Daoy (cell line): ENCODE data around the gene MRPL27. TPM values are rescaled to one million over a fixed set of nuclear protein-coding genes. Genes with fewer than 3 reads are reported as not detected.
A peak's percentile ranks its signal among the peaks of the same experiment; 100 is the strongest.
"Not testable (repeated sequence)": the region's sequence is repeated elsewhere in the genome, so short reads cannot be mapped to it uniquely, and the experiment has no call there.

Experiments
- DNase-seq: peaks from one replicate; pipeline ENCODE4 v3.0.0-alpha.2; 2015; ENCODE audit warnings: low read depth
- total RNA-seq: library from RNA; depleted of rRNA; stranded (reverse); fragments of >200 nt; shearing (Covaris generic); gene quantifications from 2 replicates; pipeline ENCODE4 v1.2.3, GENCODE V29; 2014; rRNA removed

Gene MRPL27
- 81.0 and 97.9 TPM in 2 replicates for total RNA-seq

DNA sequence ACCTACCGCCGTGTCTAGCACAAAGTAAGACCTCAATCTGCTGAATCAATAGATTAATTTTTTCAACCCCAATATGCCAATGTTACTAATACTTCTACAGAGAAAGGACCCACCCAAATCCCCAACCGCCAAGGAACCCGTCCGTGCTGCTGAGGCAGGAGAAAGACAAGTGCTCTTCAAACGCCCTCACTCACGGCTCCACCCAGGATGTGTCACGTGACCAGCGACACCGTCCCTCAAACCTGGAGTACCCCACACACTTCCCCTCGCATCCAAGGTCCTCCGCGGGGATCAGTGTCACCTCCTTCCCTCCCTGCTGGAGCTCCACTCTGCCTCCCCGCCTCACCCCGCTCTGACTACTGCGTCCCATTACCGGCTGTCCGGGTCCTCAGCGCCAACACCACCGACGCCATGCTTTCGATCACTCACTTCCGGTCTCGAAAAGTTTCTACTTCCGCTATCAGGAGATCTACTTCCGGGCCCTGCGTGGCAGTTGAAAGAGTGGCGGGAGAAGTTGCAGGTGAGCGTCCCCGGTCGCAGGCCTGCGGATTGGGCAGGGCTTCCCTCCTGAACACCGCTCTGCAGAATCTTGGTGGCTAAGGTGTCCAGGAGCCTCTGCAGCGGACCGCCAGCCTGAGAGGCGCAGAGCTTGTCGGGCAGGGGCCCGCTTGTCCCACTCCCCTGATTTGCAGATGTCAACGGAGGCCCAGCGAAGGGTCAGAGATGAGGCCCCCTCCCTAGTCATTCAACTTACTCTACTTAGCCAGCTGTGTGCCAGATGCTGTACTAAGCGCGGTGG is at the start of gene MRPL27, which contains the start of gene EME1:
Gene MRPL27, minus strand, starts transcription at position 427 of the 799 bp plus-strand sequence. Its CDS starts 14 bp downstream, at position 413.
Gene EME1, plus strand, starts transcription at position 472 of the 799 bp plus-strand sequence. CDS start 1,980 bp downstream, outside the sequence.
- DNase-seq = peak; percentile 85

DNA sequence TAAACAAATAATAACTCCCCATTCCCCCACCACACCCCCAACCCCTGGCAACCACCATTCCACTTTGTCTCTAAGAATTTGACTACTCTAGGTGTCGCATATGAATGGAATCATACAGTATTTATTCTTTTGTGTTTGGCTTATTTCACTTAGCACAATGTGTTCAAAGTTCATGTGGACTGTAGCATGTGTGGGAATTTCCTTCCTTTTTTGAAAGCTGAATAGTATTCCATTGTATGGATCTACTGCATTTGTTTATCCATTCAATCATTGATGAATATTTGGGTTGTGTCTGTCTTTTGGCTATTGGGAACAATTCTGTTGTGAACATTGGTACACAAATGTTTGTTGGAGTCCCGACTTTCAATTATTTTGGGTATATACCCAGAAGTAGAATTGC is 49.8 kb upstream of the MRPL27 start:
- DNase-seq = no peak

DNA sequence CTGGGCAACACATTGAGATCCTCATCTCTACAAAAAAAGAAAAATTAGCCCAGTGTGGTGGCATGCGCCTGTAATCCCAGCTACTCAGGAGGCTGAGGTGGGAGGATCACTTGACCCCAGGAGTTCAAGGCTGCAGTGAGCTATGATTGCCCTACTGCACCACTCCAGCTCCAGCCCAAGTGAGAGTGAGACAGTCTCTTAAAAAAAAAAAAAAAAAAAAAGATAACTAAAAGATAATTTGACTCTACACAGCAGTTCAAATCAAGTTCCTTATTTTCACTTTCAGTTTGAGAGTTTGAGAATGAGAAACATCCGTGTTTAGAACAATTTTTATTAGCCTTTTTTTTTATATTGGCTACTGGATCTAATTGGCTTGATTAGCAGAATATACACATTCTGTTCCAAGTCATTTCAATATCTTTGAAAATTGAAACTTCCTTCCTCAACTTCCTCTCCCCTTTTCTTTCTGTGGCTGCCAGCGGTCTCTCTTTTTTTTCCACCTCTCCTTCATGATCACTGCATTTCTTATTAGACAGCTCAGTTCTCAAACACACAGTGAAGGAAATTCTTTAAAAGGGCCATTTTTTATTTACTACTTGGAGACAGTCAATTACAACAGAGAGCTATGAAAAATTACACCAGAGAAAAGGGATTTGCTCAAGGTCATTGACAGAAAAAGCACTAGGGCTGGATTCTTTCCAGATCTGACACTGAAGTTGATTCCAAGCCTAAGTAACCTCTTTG is 48.5 kb upstream of the MRPL27 start:
- DNase-seq = no peak

DNA sequence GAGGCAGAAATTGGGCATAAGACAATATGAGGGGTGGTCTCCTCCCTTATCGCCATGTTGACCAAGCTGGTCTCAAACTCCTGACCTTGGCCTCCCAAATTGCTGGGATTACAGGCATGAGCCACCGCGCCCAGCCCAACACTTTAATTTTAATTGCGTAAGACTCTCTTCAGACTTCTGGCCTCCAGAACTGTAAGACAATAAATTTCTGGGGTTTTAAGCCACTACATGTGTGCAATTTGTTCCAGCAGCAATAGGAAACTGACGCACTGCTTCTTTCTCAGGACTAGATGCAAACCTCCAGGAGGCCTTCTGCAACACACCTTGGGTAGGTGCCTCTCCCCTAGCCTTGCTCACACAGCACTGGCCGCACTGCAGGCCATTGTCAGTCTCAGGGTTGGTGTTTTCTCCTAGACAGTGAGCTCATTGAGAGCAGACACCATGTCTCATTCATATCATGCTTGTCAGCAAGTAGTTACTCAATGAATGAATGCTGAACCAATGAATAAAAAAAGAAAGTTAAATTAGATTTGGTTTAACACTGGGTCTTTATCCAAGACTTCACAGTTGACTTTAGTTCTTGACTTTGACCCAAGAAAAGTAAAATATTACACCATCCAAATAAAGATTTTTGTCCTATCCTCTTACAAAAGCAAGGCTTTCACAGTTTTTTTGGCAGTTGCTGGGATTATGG is 47.6 kb upstream of the MRPL27 start:
- DNase-seq = no peak

DNA sequence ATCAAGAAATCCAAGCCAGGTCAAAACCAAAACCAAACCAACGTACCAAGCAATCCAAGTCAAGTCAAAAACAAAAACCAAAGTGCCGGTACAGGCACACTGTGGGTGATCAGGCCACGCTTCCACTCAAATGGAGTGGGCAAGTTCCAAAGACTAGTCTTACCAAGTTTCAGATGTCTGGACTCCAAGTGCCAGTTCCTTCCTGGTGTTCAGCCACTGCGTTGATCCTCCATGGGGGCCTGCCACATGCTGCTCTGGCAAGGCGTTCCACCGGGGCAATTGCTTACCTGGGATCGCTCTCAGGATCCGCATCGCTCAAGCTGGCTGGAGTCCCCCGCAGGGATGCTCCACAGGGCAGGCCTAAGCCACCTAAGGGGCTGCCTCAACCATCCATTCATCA is 46.6 kb upstream of the MRPL27 start:
- DNase-seq = not testable (repeated sequence)

DNA sequence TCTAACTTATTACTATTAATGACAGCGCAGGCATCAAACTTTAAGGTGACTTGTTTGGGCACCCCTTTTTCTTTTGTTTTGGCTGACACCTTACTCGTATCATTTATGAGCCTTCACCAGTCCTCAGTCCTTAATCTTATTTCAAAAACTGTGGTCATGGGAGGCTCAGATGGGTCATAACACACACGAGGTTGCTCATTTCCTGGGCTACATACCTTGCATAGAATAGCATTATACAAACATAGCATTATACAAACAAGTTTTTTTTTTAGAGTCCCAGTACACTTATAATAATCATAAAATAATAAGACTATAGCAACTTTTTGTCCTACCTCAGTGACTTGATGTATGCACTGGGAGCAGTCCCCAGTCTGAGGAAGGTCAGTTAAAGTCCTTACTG is 41.8 kb upstream of the MRPL27 start:
- DNase-seq = no peak

DNA sequence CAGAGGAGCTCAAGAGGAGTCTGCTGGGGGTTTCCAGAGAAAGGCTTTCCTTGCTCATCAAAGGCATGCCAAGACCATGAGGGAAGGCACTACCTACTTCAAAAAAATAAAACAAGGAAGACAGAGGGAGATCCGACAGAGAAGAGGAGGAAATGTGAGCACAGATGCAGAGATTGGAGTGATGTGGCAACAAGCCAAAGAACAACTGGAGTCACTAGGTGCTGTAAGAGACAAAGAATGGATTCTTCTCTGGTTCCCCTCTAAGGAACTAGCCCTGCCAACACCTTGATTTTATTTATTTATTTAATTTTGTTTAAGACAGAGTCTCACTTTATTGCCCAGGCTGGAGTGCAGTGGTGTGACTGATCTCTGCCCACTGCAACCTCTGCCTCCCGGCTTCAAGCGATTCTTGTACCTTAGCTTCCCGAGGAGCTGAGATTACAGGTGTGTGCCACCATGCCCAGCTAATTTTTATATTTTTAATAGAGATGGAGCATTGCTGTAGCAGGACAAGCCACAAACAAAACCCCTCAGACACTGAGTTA is 39.3 kb upstream of the MRPL27 start:
- DNase-seq = no peak

DNA sequence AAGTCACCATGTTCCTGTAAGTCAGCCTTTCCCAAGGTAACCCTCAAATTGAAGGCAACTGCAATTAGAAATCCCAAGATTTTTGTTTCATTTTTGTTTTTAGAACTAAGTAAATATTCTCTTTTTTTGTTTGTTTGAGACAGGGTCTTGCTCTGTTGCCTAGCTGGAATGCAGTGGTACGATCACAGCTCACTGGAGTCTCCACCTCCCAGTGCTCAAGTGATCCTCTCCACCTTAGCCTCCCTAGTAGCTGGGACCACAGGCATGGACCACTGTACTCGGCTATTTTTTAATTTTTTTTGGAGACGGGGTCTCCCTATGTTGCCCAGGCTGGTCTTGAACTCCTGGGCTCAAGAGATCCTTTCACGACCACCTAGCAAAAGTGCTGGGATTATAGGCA is 34.9 kb upstream of the MRPL27 start:
- no peak for DNase-seq

DNA sequence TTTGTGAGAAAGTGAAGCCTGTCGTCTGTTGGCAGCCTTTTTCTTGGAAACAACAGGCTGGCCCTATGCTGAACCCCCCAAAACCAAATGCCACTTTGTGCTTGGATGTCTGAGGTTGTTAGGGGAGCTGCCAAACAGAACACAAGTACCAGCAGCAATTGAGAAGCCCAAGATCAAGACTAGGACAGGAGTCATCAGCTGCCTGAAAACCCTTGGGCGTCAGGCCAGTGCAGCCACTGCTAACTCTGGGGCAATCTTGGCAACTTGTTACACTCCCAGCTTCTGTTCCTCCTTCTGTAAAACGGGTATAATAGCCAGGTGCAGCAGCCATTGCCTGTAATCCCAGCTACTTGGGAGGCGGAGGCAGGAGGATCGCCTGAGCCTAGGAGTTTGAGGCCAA is 33.6 kb upstream of the MRPL27 start:
- no peak for DNase-seq

DNA sequence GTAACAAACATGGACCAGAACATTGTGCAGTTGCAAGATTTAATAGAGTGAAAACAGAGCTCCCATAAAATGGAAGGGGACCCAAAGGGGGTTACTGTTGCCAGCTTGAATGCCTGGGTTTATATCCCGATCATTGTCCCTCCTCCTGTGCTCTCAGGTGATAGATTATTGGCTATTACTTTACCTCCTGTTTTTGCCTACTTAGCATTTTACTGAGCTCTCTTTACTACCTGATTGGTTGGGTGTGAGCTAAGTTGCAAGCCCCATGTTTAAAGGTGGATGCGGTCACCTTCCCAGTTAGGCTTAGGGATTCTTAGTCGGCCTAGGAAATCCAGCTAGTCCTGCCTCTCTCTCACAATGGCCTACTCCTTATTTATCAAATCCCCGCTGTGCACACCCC is 32.4 kb upstream of the MRPL27 start:
- DNase-seq = not testable (repeated sequence)

DNA sequence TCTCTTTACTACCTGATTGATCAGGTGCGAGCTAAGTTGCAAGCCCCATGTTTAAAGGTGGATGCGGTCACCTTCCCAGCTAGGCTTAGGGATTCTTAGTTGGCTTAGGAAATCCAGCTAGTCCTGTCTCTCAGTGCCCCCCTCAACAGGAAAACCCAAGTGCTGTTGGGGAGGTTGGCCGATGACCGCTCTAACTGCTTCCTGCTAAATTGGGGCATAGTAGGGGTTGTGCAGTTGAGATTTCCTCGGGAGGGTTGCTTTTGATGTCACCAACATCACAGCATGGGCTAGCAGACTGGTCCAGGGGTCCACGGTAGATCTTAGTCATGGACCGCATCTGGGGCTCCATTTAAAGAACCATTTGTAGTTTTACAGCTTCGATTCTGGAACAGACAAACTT is 26.6 kb upstream of the MRPL27 start:
- DNase-seq = not testable (repeated sequence)

DNA sequence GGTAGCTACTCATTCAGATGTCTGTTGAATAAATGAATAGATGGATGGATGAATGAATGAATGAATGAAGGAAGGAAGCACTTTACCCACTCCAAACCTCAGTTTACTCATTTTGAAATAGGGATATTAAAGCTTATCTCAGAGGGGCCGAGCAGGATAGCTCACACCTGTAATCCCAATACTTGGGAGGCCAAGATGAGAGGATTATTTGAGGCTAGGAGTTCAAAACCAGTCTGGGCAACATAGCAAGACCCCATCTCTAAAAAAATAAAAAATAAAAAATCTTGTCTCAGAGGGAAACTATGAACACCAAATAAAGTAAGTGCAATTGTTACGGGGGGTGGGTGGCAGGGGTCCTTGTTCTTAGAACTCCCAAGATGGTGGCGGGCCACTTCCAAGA is 25.7 kb upstream of the MRPL27 start:
- DNase-seq = not testable (repeated sequence)

DNA sequence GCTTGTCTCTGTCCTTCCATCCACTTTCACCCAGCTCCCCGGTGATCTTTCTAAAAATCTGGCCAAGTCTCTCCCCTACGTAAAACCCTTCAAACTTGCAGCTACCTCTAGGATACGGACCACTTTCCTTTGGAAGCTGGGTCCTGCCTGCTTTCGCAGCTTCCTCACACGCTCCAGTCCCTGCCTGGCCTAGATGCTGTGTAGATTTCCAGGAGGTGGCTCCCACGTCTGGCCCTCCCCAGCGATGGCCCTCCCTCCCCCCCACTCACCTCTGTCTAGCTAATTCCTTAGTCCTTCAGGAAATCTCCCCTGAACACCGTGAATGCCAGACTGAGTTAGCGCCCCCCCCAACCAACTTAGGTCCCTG is 24.9 kb upstream of the MRPL27 start:
- DNase-seq = no peak

DNA sequence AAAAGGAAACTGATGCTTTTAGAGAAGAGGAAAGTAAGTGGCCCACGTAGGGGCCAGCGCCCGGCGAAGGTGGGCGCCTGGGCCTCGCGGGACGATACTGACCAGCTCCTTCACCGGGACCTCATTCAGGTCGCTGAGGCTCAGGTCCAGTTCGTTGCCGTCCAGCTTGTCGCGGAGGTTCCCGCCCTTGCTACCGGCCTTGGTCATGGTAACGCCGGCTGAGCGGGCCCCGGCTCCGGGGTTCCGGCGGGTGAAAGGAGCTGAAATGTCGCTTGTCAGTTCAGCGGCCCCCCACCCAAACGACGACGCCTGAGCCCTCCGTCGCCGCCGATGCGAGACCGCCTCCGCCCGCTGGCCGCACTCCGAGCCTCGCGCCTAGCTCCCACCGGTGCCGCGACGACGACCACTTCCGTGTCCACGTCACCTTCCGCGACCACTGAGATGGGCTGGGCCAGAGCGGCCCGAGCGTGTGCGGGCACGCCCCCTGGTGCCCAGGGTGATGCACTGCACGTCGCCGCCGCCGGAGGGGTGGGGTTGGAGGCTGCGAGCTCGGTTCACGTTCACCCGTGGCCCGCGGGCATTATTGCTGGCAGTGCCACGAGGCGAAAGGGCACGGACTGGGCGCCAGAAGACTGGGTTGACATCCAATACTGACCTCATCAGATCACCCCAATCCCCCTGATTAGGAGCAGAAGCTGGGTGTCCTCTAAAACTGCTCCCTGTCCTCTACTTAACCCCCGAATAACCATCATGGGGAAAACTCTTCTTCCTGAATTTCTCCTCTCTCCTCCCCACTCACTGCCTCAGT is 24.3 kb upstream of the MRPL27 start, which contains the start of gene LRRC59:
Gene LRRC59, minus strand, starts transcription at position 413 of the 808 bp plus-strand sequence. Its CDS starts 206 bp downstream, at position 207.
- DNase-seq = peak; percentile 89

DNA sequence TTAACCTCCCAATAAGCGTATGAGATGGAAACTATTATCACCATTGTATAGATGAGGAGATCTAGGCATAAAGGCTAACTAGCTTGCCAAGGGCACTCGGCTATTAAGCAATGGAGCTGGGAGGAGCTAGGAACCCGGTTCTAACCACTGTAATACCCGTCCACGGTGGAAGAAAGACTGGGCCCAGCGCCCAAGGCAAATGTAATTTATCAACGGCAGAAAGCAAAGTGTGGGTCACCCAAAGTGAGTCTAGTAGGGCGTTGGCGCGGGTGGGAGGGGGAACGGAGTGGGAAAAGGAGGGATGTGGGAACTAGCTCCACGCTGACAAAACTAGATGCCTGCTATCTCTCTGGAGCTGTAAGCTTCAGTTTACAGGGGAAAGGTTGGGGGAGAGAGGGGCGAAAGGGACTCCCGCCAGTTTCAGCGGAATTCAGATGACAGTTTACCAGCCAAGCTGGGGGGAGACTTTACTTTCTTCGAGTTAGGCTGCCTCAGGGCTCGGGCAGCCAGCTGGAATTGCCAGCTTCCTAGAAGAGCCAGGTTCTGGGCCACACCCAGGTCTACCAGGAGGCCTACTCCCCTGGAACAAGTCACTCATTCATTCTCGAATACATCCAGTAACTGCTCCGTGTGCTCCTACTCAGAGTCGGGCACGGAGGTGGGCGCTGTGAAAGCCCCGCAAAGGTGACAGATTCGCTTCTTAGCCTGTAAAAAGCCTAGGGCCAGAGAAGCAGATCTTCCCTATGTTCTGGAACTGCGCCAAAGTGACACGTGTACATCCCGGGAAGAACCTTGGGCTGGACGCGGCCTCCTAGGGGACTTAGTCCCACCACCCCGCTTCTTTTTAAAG is 23.5 kb upstream of the MRPL27 start:
- DNase-seq = peak; percentile 28

DNA sequence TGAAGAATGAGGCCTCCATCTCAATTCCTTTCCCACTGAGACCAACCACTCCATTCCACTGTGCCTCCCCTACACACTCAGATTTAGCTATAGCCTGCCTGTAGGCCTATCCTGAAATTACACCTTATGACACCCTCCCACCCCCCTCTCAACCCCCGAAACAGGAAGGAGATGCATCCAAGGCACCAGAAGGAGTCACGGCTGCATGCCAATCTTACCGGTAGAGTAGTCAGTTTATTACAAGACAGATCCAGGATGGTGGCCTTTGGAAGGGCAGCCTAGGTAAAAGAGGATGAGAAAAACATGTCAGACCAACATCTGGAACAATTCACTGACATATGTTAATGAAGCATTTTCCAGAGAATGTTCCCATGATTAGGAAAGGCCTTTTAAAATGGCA is 21.7 kb upstream of the MRPL27 start:
- DNase-seq = no peak

DNA sequence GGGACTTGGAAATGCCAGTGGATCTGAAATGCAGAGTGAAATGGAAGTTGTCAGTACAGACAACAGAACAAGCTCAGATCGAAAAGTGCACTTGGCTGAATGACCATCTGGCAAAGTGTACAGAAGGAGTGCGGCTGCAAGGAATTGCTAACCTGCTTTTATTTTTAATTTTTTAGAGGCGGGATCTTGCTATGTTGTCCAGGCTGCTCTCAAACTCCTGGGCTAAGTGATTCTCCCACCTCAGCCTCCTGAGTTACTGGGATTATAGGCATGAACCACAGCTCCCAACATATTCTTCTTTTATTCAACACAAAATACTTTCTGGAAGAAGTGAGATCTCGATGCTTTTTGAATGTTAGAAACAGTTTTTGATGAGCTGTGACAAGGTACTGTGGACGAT is 20.7 kb upstream of the MRPL27 start:
- DNase-seq = no peak

DNA sequence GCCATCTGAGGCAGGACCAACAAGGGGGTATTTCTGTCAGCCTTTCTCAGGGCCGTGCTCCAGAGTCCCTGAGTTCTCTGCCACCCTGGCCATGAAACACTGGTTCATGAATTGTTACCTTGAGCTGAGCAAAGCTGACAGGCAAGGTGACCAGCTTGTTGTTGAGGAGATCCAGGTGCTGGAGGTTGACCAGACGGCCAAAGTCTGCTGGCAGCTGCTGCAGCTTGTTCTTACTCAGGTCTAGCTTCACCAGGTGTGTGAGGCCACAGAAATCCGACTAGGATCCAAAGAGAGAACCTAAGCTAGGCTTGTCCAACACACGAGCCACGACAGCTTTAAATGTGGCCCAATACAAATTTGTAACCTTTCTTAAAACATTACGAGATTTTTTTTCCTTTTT is 19.6 kb upstream of the MRPL27 start:
- DNase-seq = no peak

DNA sequence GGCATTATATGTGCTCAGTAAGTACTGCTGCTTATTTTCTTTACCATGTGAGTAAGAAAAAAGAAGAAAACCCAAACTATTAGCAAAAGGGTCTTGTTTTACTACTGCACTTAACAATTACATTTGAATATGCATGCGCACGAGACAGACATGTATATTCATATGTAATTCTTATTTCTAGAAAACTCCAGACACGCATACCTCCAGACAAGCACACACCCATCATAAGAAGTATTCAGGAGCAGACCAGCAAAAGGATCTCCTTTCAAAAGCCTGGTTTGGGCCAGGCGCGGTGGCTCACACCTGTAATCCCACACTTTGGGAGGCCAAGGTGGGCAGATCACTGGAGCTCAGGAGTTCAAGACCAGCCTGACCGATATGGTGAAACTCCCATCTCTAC is 16.6 kb upstream of the MRPL27 start:
- DNase-seq = no peak

DNA sequence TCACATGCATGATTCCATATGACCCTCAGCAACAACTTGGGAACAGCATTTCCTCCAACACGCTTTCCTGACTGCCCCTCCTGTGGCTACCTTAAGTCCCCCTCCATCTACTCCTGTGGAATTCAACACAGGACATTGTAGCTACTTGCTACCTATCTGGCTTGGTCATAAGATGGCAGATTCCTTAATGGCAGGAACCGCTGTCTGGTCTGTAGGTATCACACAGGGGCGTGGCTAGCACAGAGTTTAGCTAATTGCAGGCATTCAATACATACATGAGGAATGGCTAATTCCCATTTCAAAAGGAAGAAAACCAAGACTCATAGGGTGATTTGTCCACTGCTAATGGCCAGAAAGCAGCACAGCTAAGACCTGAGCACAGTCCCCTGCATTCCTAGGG is 15.7 kb upstream of the MRPL27 start:
- no peak for DNase-seq
